Measurements from ENCODE around the gene ANKRD12.

DNA sequence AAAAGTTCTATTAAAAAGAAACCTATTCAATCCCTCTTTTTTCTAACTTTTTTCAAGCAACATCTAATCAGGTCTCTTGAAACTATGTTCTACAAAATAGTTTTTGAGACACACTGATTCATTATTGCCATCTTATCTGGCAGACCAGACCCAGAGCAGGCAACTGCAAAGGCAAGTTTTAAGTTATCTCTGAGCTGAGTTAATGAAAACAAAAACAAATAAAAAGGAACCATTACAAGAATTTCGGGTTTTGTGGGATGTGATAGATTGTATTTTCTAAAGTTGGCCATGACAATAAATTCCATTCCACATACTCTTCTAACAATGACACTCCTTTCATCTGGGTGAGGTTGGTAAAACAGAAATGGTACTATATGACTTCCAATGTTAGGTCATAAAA is 182.8 kb downstream of the ANKRD12 start:
- TF ChIP-seq, protein P1, sequence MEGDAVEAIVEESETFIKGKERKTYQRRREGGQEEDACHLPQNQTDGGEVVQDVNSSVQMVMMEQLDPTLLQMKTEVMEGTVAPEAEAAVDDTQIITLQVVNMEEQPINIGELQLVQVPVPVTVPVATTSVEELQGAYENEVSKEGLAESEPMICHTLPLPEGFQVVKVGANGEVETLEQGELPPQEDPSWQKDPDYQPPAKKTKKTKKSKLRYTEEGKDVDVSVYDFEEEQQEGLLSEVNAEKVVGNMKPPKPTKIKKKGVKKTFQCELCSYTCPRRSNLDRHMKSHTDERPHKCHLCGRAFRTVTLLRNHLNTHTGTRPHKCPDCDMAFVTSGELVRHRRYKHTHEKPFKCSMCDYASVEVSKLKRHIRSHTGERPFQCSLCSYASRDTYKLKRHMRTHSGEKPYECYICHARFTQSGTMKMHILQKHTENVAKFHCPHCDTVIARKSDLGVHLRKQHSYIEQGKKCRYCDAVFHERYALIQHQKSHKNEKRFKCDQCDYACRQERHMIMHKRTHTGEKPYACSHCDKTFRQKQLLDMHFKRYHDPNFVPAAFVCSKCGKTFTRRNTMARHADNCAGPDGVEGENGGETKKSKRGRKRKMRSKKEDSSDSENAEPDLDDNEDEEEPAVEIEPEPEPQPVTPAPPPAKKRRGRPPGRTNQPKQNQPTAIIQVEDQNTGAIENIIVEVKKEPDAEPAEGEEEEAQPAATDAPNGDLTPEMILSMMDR (optimal IDR thresholded peaks at IDR 0.05 in 1 of 3, IDR thresholded peaks at IDR 0.05 in 1 of 3, conservative IDR thresholded peaks at IDR 0.05 in 1 of 3; ENCODE audit: extremely low read depth in 1 of 3, insufficient read depth in 2 of 3, low read length in 3 of 3) = no peak
- TF ChIP-seq EZH2 (IDR thresholded peaks at IDR 0.05; ENCODE audit: low read length) = no peak
